Sigmoid colon (tissue), 4 donors: ENCODE measurements around the gene USP54.

ENCODE experiments used
- EP300 ChIP-seq, 4 donors: sonication (generic); formaldehyde crosslinking; IDR thresholded peaks; one replicate each; pipeline ENCODE4 v1.6.1; 2017; ENCODE audit warnings: antibody characterized with exemption in 4 of 4
- POLR2A ChIP-seq, 2 donors: fragments of 450-650 bp; IDR thresholded peaks; one replicate each; pipeline ENCODE4 v1.6.1; 2016; ENCODE audit warnings: antibody characterized with exemption in 2 of 2, mild to moderate bottlenecking in 2 of 2, moderate library complexity in 2 of 2
- POLR2AphosphoS5 ChIP-seq, 4 donors: sonication (generic); formaldehyde crosslinking; IDR thresholded peaks; one replicate each; pipeline ENCODE4 v1.6.1; 2017; ENCODE audit warnings: antibody characterized with exemption in 4 of 4
- TF ChIP-seq, protein P1 (sequence below), 4 experiments: fragments of 450-650 bp in 3 of 4; fragments of 200-600 bp in 1 of 4; IDR thresholded peaks; one replicate each; pipeline ENCODE4 v1.5.1; 2016 to 2019; ENCODE audit warnings: antibody characterized with exemption in 4 of 4, mild to moderate bottlenecking in 3 of 4, moderate library complexity in 2 of 4

DNA sequence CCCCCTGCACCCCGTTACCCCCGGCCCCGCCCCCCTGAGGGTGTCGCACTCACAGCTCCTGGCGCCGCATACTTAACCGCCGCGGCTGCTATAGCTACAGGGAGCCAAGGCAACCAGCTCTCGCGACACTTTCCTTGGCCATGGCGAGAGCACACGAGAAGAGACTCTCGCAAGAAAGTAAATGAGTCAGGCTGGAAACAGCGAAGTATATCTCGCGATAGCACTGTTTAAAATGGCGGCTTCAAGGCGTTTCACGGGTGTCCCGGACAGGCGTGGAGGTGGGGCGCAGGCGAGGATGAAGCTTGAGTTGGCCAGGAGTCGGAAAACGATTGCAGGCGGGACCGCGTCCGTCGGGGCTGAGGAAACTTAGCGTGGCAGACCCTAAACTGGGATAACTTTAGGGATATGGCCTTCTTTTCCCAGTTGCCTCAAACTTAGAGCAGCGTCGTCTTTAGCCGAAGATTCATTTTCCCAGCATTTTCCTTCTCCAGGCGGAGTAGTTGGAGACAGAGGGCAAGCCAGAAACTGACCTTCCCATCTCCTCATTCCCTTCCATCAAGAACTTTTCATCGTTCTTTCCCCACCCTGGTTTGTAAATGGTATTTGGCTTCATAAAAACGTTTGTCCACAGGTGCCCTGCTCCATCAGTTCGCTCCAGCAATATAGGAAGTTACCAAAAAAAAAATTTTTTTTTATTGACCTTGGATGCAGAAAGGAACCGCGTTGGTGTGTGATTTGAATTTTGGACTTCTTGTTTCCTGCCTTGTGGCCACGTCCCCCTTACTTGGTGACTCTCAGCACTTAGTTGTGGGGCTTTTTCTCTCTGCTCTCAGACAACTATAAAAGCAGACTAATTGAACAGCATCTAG, 35.0 kb upstream of the USP54 start:
- TF ChIP-seq POLR2A (IDR thresholded peaks at IDR 0.05) (no peak), EP300 (IDR thresholded peaks at IDR 0.05) (no peak), POLR2AphosphoS5 (IDR thresholded peaks at IDR 0.05) (peak; percentile 70 to 78 (median 75))
- TF ChIP-seq, protein P1, sequence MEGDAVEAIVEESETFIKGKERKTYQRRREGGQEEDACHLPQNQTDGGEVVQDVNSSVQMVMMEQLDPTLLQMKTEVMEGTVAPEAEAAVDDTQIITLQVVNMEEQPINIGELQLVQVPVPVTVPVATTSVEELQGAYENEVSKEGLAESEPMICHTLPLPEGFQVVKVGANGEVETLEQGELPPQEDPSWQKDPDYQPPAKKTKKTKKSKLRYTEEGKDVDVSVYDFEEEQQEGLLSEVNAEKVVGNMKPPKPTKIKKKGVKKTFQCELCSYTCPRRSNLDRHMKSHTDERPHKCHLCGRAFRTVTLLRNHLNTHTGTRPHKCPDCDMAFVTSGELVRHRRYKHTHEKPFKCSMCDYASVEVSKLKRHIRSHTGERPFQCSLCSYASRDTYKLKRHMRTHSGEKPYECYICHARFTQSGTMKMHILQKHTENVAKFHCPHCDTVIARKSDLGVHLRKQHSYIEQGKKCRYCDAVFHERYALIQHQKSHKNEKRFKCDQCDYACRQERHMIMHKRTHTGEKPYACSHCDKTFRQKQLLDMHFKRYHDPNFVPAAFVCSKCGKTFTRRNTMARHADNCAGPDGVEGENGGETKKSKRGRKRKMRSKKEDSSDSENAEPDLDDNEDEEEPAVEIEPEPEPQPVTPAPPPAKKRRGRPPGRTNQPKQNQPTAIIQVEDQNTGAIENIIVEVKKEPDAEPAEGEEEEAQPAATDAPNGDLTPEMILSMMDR (IDR thresholded peaks at IDR 0.05) = no peak
